ENCODE measurements around the gene AHRR.

Gene AHRR

GRCh38 chr5:443239-444151 is 122.0 kb downstream of the AHRR start:
- no peak for DNase-seq (ENCODE audit: low spot score)

GRCh38 chr5:444226-444625 is 122.7 kb downstream of the AHRR start:
- no peak for DNase-seq (ENCODE audit: low spot score)

GRCh38 chr5:445591-445990 is 124.1 kb downstream of the AHRR start:
- no peak for DNase-seq (ENCODE audit: low spot score)

- no peak for DNase-seq (ENCODE audit: low spot score)
Measured at GRCh38 chr5:446066-446882, 124.8 kb downstream of the AHRR start.

GRCh38 chr5:446883-447263 is 125.4 kb downstream of the AHRR start:
- DNase-seq (ENCODE audit: low spot score): peak; percentile 24

GRCh38 chr5:447501-447900 is 126.0 kb downstream of the AHRR start:
- DNase-seq (ENCODE audit: low spot score): no peak

GRCh38 chr5:448061-448765 is 126.7 kb downstream of the AHRR start:
- no peak for DNase-seq (ENCODE audit: low spot score)

GRCh38 chr5:448766-449090 is 127.2 kb downstream of the AHRR start:
- DNase-seq (ENCODE audit: low spot score): no peak

- DNase-seq (ENCODE audit: low spot score): no peak
Measured at GRCh38 chr5:449151-449550, 127.6 kb downstream of the AHRR start.

GRCh38 chr5:451587-452458 is 130.3 kb downstream of the AHRR start:
- DNase-seq (ENCODE audit: low spot score): no peak

- DNase-seq (ENCODE audit: low spot score): no peak
Measured at GRCh38 chr5:452978-453710, 131.6 kb downstream of the AHRR start.

GRCh38 chr5:453725-454481 is 132.4 kb downstream of the AHRR start:
- DNase-seq (ENCODE audit: low spot score): no peak

- DNase-seq (ENCODE audit: low spot score): no peak
Measured at GRCh38 chr5:454936-455335, 133.4 kb downstream of the AHRR start.

- no peak for DNase-seq (ENCODE audit: low spot score)
Measured at GRCh38 chr5:455806-456205, 134.3 kb downstream of the AHRR start.

GRCh38 chr5:456351-457194 is 135.1 kb downstream of the AHRR start:
- no peak for DNase-seq (ENCODE audit: low spot score)

GRCh38 chr5:457195-457961 is 135.9 kb downstream of the AHRR start:
- DNase-seq (ENCODE audit: low spot score): no peak

- DNase-seq (ENCODE audit: low spot score): no peak
Measured at GRCh38 chr5:458547-459353, 137.2 kb downstream of the AHRR start.

Data from COLO829 (cell line).